HG03045 (cell line): ENCODE results near the gene TNFAIP8L2.
A peak's percentile ranks its signal among the peaks of the same experiment; 100 is the strongest.

Experiments used
- ATAC-seq: cut with Tn5 transposase; IDR thresholded peaks from one replicate; pipeline ENCODE4 v1.9.1; 2021; ENCODE audit warnings: mild to moderate bottlenecking, moderate library complexity; ENCODE audit not compliant: unreplicated experiment

The TNFAIP8L2 gene

GRCh38 chr1:151145304-151146071, 11.0 kb upstream of the TNFAIP8L2 start:
- no peak for ATAC-seq

- no peak for ATAC-seq
Observed at GRCh38 chr1:151146072-151146411, 10.4 kb upstream of the TNFAIP8L2 start.

- ATAC-seq: peak; percentile 96
Observed at GRCh38 chr1:151146412-151147131, 9.9 kb upstream of the TNFAIP8L2 start, which contains the start of gene SEMA6C. TSS of gene SEMA6C (minus strand) at chr1:151146631. CDS start at chr1:151142621, 4,010 bp downstream.

DNA sequence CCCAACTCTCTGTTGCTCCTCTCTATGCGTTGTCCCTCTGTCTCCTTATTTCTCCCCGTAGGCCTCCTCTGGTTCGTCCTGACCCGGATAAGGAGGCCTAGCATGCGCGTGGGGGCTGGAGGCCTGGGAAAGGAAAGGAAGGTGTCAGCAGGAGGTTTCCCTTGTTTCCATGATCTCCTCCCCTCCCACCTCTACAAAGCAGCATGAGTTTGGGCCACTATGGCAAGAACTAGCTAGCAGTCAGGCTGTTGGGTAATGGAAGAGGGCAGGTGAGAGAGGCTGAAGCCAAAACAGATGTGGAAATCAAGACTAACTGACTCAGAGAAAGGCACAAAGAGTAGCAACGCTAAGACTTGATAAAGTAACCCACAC, 9.3 kb upstream of the TNFAIP8L2 start:
- no peak for ATAC-seq

DNA sequence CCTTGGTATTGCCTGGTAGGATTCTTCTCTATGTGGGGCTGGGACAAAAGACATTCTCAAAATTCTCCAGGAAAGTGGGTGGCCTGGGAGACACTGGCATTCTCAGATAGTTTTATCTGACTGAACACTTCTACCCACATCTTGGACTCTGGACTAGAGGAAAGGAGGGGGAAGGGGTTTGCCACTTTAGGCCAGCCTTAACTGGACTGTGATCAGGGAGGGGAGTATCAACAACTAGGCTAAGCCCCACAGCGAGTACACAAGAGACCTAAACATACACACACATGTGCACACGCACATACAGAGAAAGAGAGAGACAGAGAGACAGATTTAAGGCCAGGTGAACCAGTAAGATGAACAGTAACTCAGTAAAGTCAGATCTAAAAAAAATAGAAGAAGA, 8.8 kb upstream of the TNFAIP8L2 start:
- no peak for ATAC-seq

- ATAC-seq: no peak
Observed at GRCh38 chr1:151157067-151157531, 650 bp downstream of the TNFAIP8L2 start.

- no peak for ATAC-seq
Observed at GRCh38 chr1:151158326-151158725, 1.9 kb downstream of the TNFAIP8L2 start.

GRCh38 chr1:151158751-151159251, 2.4 kb downstream of the TNFAIP8L2 start:
- no peak for ATAC-seq

GRCh38 chr1:151159373-151159772, 2.9 kb downstream of the TNFAIP8L2 start:
- ATAC-seq: no peak

GRCh38 chr1:151164732-151165280, 8.4 kb downstream of the TNFAIP8L2 start:
- ATAC-seq: no peak

- no peak for ATAC-seq
Observed at GRCh38 chr1:151165281-151165737, 8.9 kb downstream of the TNFAIP8L2 start.

- ATAC-seq: peak; percentile 86
Observed at GRCh38 chr1:151165738-151166504, 9.5 kb downstream of the TNFAIP8L2 start, which contains the start of the genes LYSMD1 and SCNM1. TSS of gene LYSMD1 (minus strand) at chr1:151165902. CDS start at chr1:151165258, 644 bp downstream. TSS of gene SCNM1 (plus strand) at chr1:151166144. CDS start at chr1:151166153, 9 bp downstream.

- no peak for ATAC-seq
Observed at GRCh38 chr1:151166505-151166956, 10.1 kb downstream of the TNFAIP8L2 start.

GRCh38 chr1:151167116-151167515, 10.7 kb downstream of the TNFAIP8L2 start:
- no peak for ATAC-seq

DNA sequence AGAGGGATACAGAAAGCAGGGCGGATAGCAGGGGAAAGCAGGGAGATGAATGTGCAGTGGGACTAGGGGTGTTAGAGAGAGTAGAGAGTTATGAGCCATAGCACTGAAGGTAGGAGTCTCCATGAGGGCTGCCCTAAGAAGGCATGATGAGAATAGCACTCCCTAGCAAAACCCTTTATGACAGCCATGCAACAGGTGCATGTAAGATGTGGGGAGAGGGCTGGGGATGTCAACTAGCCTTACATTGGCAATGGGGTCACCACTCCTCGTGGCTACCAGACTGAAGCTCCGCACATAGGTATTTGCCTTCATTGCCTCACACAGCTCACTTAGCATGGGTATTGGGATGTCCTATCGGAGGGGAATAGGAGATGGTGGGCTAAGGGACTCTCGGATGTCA, 14.7 kb downstream of the TNFAIP8L2 start:
- no peak for ATAC-seq

- ATAC-seq: no peak
Observed at GRCh38 chr1:151175041-151175741, 18.7 kb downstream of the TNFAIP8L2 start.

- ATAC-seq: no peak
Observed at GRCh38 chr1:151175863-151176262, 19.4 kb downstream of the TNFAIP8L2 start, which contains the start of gene TMOD4. TSS of gene TMOD4 (minus strand) at chr1:151175981. CDS start at chr1:151174875, 1,106 bp downstream.

GRCh38 chr1:151176514-151177045, 20.1 kb downstream of the TNFAIP8L2 start:
- no peak for ATAC-seq

DNA sequence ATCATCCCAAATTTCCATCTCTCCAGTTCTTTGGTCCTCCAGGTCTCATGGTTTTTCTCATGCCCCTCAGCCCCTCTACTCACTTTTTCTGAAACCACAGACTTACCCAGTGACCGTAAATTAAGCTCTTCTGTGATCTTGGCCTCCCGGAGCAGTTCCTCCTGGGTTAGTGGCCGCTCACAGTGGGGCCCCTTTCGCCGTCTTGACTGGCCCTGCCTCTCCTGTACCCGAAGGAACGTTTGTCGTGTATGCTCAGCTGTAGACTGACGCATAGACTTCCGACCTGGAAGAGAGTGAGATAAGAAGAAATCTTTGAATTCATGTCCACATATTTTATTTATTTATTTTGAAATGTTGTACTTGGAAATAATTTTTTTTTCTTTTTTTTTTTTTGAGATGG, 27.8 kb downstream of the TNFAIP8L2 start:
- no peak for ATAC-seq
